ENCODE results near the gene HHIPL2. TPM values are rescaled to one million over a fixed set of nuclear protein-coding genes. Genes with fewer than 3 reads are reported as not detected.

The HHIPL2 gene
- total and polyA plus RNA-seq, 10 donors: 0.10 to 1.1 (median 0.36) TPM; not detected in 4

DNA sequence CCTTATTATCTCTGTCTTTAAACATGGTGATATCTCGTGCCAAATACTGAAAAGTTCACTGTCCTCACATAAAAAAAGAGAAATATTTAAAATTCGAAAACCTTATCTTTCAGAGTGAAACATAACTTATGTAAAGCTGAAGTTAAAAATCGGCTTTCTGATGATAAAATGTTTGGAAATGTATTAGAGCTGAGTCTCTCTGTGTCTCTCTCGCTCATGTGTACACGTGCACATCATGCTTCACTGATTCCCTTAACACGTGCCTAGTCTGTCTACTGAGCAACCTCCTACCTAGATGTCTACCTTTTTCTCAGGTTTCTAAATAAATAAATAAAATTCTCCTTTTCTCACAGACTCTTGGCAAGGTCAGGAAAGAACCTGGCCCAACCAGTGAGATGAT lies 17.1 kb downstream of the HHIPL2 start:
- 70 to 92% (median 77%) methylated on average over 6 of the region's 6 CpGs for WGBS, 5 donors
- Histone ChIP-seq H3K27ac (no peak overlapping the region), H3K9me3 (no peaks in the 10 kb centered on the region), H3K4me1 (no peaks in the 10 kb centered on the region), H3K27me3 (replicated peaks in 1 of 7) (no peaks in the 10 kb centered on the region), H3K36me3 (no peaks in the 10 kb centered on the region), H3K4me3 (no peak overlapping the region)
- intact Hi-C loops (cut with DNase I; ENCODE audit: low total_unique reads): no loop called here
- TF ChIP-seq CTCF (IDR thresholded peaks at IDR 0.05 in 8 of 11, conservative IDR thresholded peaks at IDR 0.05 in 3 of 11) (no peak), POLR2A (IDR thresholded peaks at IDR 0.05) (no peak), POLR2AphosphoS5 (IDR thresholded peaks at IDR 0.05) (no peak)
- DNase-seq: no peak

DNA sequence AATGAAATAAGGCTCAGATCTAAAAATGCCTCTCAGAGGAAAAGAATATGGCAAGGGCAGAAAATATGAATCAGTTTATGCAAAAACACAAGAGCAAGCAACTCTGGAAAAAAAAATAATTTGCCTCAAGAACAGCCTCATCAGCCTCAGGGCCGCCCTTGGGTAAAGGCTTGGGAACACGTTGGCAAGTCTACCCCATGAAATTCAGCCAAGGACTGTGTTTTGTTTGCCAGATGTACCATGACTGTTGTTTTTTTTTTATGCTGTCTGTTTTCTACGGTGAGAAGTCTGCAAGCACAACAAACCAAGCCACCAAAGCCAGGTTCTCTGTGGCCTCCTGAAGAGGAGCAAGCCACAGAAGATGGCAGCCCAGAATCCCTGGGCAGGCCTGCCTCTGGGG lies 18.0 kb downstream of the HHIPL2 start:
- no peak for TF ChIP-seq POLR2AphosphoS5 (IDR thresholded peaks at IDR 0.05)
- TF ChIP-seq POLR2A (IDR thresholded peaks at IDR 0.05): no peak
- TF ChIP-seq CTCF (IDR thresholded peaks at IDR 0.05 in 8 of 11, conservative IDR thresholded peaks at IDR 0.05 in 3 of 11): no peak
- intact Hi-C loops (cut with DNase I; ENCODE audit: low total_unique reads): no loop called here
- 63 to 79% (median 74%) methylated on average over 3 of the region's 3 CpGs for WGBS, 5 donors

DNA sequence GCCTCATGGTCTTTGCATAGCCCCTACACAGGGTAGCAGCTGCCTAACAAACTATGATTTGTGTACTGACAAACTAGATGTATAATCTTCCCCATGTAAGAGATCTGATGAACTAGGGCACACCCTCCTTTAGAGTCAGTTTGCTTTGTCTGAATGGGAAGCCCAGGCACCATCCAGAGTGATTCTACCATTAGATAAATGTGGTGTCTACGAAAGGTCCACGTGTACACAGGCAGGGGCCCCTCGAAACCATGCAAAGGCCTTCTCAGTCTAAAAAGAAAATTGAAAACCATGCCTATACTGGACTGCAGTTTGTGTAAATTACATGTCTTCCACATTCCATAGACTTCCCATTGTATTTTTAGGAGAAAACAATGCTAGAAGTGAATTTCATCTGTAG lies 18.7 kb downstream of the HHIPL2 start:
- Histone ChIP-seq H3K27me3 (replicated peaks in 1 of 7) (peaks cover 0 to 5% (median 0%) of the 10 kb centered on the region in 7 donors), H3K27ac (no peak overlapping the region), H3K36me3 (no peaks in the 10 kb centered on the region), H3K9me3 (no peaks in the 10 kb centered on the region), H3K4me3 (no peak overlapping the region), H3K4me1 (no peaks in the 10 kb centered on the region)
- TF ChIP-seq POLR2AphosphoS5 (IDR thresholded peaks at IDR 0.05) (no peak), CTCF (IDR thresholded peaks at IDR 0.05 in 8 of 11, conservative IDR thresholded peaks at IDR 0.05 in 3 of 11) (no peak), POLR2A (IDR thresholded peaks at IDR 0.05) (no peak)
- 88 to 96% (median 90%) methylated on average over 3 of the region's 3 CpGs for WGBS, 5 donors
- intact Hi-C loops (cut with DNase I; ENCODE audit: low total_unique reads): no loop called here
- DNase-seq: no peak

More for the DNA sequence above, 18.0 kb downstream of the HHIPL2 start:
- Histone ChIP-seq H3K4me3 (no peak overlapping the region), H3K9me3 (no peaks in the 10 kb centered on the region), H3K27ac (no peak overlapping the region), H3K4me1 (no peaks in the 10 kb centered on the region), H3K27me3 (replicated peaks in 1 of 7) (peaks cover 0 to 5% (median 0%) of the 10 kb centered on the region in 7 donors), H3K36me3 (no peaks in the 10 kb centered on the region)
- no peak for DNase-seq

DNA sequence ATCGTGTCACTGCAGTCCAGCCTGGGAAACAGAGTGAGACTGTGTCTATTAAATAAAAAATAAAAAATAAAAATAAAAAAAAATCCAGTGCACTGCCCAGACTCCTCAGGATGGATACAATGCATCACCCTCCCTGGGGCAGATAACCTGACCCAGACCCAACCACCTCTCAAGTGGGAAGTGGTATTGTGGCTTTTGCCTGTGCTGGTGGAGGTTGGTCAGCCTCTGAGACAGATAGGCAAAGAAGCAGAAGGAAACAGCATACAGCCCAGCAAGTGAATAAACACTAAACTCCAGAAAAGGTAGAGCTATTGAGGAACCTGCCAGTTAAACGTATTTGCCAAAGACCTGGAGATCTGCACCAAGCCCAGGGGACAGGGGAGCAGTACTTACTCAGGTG lies 22.0 kb downstream of the HHIPL2 start:
- Histone ChIP-seq H3K4me1 (no peaks in the 10 kb centered on the region), H3K27ac (no peak overlapping the region), H3K36me3 (no peaks in the 10 kb centered on the region), H3K27me3 (replicated peaks in 1 of 7) (peaks cover 0 to 5% (median 0%) of the 10 kb centered on the region in 7 donors), H3K4me3 (no peak overlapping the region), H3K9me3 (peaks cover 0 to 5% (median 0%) of the 10 kb centered on the region in 8 donors)
- 54 to 65% (median 61%) methylated on average over 2 of the region's 2 CpGs for WGBS, 5 donors
- intact Hi-C loops (cut with DNase I; ENCODE audit: low total_unique reads): no loop called here
- DNase-seq: no peak
- TF ChIP-seq POLR2A (IDR thresholded peaks at IDR 0.05): no peak
- TF ChIP-seq CTCF (IDR thresholded peaks at IDR 0.05 in 8 of 11, conservative IDR thresholded peaks at IDR 0.05 in 3 of 11): no peak
- no peak for TF ChIP-seq POLR2AphosphoS5 (IDR thresholded peaks at IDR 0.05)
